GM10847 (cell line): Measurements from ENCODE around the gene QRFP.

Experiments
- POLR2A ChIP-seq: IDR thresholded peaks from 2 replicates; pipeline ENCODE4 v1.6.1; 2011; ENCODE audit not compliant: insufficient read length; ENCODE audit errors: extremely low read depth

QRFP gene

DNA sequence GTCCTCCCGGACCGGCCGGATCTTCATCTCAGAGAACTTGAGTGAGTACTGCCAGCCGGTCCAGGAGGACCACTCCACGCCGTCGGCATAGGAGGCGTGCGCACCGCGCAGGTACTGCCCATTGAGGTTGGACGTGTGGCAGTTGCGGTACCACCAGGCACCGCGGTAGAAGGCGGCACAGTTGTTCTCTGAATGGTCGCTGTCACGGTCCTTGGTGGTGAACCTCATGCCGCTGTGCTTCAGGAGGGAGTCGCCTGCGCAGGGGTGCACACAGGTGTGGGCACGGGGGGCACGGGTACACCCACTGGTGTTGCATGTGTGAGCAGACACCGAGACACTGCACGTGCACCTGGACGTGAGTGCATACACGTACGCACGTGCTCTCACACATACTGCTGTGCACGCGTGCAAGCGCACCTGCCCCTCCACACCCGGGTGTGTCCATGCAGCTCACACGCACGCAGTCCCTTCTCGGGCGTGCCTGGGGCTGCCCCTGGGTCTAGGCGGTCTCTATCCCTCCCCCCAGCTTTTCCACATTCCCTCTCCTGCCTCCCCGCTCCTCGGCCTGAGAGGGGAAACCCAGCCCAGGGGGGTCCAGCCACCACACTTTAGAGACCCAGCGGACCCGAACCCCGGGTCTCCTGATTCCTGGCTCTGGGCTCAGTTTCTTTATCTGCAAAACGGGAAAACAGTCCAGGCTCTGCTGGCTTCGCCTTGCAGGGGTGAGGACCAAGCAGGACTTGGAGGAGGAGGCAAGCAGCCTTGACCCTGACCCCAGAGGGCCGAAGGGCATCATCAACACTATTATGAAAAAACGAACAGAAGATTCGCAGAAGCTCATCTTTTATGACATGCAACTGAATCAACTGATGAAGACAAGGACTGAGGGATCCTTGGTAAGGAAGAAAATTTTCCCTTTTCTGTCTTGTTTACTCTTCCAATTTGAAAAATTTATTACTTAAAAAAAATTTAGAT is 7.7 kb upstream of the QRFP start:
- TF ChIP-seq POLR2A, result no peak

DNA sequence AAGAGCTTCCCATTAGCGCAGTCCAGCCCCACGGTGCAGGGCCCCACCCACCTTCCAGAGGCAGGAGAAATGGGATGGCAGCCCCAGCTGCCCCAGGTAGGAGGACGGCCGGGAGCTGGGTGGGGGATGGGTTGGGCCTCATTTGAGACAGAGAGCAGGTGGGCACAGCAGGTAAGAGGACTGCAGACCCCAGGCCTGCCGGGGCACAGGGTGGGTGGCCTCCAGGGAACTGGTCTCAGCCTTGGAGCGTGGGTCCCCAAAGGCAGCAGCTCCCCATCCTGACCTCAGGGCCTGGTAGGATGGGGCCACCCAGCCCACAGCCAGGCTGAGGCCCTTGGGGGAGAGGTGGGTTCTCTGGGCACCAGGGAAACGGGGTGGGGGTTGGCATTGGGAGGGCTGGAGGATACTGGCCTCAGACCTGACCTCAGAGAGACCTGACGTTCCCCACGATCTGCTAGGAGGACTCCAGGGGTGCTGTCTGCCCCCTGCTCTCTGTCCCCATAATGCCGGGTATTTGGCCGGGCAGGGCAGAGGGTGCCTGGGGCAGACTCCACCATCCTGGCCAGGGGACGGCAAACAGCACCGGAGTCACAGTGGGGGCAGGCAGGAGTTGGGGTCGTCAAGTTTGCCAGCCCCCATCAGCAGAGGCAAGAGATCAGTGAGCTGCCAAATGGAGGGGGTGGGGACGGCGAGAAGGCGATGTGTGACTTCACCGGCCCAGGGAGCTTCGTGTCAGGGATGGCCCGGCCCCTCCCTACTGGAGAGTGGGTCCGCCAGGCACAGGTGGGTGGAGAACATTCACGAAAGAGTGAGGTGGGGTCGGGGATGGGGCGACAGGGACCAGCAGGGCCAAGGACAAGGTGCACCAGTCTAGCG is 6.8 kb upstream of the QRFP start:
- no peak for TF ChIP-seq POLR2A

DNA sequence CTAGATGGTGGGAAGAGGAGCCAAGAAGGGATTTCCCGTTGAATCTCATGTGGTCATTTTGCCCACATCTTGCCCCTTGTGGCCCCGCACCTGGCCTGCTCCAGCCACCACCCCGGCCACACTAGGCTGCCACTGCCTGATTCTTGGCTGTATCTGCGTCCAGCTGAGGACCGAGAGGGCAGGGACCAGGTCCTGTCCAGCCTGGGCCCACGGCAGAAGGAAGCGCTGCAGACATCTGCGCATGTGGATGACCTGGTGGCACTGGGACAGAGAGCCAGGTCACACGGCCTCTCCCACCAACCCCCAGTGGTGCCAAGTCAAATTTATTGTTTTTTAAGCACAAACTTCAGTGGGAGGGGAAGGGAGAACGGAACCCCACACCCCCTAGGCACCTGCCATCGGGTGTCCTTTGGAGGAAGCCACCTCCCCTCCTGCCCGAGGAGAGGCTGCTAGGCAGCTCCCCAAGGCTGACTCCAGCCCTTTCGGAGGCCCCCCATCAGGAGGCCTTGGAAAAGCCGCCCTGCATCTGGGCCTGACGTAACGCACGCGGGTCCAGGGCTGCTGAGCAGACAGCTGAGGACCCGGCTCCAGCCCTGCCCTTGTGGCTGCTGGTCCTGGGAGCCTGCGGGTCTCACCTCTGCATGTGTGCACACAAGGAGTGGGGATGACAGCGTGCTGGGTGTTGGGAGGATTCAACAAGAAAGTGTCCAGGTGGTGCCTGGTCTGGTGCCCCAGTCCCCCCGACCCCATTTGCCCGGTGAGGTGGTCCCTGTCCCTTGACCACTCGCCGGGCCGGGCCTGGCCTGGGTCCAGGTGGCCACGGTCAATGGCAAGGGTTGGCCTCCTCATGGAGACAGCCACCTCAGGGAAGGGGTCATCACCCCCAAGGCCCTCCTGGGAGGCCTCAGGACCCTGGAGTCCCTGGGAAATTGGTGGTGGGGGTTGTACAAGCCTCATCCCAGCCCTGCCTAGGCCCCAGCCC is 5.9 kb upstream of the QRFP start:
- TF ChIP-seq POLR2A, result no peak

DNA sequence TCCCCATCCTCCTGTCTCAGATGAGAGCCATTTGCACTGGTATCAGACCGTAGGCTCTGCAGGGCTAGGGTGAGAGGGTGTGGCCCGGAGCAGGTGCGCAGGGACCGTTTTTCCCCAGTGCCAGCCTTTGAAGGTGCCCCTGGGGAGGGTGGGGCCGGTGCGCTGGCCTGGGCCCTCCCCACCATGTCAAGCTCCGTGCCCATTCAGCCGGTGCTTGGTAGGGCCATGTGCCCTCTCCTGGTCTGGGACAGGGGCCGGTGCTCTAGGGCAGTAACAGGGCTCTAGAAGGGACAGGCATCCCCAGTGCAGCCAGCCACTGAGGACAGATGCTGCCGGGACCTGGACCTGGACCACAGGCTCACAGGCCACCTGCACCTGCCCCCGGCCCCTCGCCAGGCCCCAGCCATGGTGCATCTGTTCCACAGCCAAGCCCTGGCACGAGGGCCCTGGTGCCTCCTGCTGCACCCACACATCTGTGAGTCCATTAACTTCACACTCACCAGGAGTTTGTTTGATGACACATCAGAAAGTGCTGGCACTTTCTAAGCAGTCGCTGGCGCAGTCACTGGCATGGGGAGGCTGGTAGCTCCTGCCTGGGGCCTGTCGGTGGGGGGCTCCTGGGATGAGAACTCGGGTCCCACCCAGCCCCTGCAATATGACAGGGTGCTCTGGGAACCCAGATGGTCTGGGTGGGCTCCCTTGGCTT is 5.0 kb upstream of the QRFP start:
- TF ChIP-seq POLR2A, result no peak

DNA sequence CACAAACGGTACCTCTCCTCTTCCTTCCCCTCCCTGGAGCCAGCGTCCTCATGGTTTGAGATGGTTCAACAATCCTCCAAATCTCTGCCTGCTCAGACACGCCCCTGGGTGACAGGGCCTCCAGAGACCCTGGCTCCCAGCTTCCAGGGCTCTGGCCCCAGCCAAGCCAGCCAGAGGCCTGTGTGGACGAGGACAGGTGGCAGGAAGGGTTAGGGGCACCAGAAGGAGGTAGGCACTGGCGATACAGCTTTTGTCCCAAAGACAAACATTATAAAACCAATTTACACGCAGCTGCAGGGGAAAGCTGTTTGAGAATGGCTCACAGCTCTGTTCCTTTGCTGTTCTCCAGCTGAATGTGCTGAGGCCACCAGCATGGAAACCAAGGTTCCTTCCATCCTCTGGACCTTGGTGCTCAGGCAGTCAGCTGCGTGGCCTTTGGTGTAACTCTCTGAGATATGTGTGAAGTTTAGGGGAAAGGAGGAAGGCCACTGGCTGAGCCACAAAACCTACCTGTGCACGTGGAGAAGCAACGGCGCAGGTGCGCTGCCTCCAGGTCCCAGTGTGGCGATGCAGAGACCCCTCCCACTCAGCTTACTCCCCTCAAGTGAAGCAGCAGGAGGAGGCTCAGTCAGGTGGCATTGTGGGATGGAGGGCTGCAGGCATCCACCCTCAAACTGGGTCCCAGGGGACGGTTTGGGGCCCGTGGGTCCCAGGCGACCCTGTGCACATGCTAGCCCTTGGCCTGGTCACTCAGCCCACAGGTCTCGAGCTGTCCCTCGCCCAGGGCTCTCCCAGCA is 4.3 kb upstream of the QRFP start:
- TF ChIP-seq POLR2A, result no peak

DNA sequence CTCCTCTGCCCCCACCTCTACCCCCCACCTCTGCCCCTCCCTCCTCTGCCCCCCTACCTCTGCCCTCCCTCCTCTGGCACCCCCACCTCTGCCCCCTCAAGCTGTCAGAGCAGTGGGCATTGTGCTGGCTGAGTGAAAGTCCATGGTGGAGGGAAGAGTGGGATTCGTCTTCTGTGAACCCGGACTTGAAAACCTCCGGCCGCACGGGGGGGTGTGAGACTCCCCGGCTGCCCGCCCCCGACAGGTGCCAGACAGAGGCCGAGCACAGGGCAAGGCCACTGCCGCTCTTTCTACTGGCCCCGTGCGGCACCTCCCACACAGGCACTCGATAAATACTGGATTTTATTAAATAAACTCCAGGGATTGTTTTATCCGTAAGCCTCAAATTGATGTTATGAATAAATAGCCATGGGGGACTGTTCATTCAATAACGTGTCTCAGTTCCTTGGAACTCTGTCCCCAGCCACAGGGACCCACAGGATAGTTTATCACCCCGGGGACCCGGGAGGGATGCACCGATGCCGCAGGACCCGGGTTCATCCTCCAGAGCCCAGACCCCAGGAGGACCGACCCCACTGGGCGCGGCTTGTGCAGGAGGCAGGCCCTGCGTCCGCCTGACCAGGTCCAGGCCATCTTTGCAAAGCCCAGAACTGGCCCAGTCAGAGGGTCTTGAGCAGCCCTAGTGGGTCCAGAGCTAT is 2.6 kb upstream of the QRFP start:
- TF ChIP-seq POLR2A, result no peak

DNA sequence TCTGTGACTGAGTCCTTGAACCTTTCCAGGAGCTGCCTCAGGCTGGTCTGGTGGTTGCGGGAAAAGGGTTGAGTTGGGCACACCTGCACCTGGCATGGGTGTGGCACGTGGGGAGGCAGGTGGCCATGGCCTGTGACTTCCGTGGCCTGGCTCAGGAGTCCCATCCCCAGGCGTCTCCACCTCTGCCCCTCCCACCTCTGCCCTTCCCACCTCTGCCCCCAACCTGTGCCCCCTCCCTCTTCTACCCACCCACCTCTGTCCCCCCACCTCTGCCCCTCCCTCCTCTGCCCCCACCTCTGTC is 1.9 kb upstream of the QRFP start:
- no peak for TF ChIP-seq POLR2A

DNA sequence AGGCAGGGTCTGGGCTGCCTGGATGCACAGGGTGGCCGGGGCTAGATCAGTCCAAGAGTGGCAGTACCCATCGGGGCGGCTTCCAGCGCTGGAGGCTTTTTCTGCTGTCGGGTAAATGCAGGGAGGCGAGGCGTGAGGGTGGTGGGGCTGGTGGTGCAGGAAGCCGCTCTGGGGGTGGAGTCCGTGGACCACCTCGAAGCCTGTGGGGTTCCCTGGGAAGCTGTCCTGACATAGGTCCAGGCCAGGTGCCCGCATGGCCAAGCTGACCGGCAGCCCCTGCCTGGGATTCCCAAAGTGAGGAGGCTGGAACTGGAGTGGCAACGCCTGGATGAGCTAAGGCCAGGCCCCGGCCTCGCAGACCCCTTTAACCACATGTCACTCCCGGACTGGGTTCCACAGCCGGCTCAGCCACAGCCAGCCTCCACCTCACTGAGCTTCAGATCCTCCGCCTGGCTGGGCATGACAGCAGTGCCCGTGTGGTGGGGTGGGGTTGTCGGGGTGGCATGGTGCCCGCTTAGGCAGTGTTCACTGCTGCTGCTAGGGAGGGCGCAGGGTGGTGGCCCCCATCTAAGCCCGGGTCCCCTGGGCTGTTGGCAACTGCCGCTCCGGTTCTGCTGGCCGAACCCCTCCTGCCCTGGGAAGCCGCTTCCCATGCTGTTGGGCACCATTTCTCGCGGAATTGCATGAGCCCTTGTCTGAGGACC is 1.4 kb upstream of the QRFP start:
- no peak for TF ChIP-seq POLR2A

DNA sequence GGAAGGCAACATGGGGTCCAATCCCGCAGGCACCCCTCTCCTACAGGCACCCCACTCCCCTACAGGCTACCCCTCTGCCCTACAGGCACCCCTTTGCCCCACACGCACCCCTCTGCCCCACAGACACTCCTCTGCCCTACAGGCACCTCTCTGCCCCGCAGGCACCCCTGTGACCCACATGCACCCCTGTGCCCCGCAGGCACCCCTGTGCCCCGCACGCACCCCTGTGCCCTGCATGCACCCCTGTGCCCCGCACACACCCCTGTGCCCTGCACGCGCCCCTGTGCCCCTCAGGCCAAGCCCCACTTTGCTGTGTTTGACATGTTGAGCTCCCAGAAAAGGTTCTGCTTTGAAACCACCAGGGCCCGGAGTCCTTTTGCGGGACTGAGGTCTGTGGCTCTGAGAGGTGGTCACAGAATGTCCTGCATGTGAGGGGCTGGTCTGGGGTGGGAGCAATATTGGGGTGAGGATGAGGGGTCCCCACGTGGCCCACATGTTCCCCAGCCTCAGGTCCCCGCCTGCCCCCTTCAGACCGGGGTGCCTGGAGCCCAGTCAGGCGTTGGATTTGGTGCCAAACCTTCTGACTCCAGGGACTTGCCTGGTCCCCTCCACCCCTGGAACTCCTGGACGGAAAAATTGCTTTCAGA is 616 bp upstream of the QRFP start:
- no peak for TF ChIP-seq POLR2A

DNA sequence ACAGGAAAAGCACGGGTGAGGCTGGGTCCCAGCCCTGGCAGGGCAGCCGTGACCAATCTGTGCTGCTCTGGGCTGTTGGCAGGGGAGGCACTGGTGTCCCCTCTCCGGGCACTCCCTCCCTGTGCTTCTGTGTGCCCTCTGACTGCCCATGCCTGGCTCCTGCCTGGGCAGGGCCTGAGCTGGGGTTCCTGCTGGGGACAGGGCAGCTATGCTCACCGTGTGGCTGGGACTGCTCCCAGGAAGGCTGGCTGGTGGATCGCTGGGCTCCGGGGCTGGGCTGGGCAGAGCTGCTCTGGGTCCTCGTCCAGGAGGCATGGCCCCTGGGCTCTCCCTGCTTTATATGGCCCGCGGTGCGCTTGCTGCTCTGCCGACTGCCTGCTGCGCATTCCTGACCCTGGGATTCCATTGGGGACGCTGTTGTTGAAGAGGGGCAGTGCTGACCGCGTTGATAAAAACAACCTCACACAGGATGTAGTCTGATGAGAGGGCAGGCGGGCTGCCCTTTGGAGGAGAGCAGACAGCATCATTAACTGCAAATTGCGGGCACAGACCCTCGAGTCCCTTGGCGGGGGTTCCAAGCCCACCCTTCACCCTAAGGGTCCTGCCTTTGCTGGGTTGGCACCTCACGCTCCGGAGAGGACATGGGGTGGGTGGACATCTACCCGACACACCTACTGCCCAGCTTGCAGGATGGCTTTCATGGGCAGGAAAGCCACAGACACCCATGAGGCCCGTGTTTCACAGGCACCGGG is 955 bp downstream of the QRFP start:
- no peak for TF ChIP-seq POLR2A

DNA sequence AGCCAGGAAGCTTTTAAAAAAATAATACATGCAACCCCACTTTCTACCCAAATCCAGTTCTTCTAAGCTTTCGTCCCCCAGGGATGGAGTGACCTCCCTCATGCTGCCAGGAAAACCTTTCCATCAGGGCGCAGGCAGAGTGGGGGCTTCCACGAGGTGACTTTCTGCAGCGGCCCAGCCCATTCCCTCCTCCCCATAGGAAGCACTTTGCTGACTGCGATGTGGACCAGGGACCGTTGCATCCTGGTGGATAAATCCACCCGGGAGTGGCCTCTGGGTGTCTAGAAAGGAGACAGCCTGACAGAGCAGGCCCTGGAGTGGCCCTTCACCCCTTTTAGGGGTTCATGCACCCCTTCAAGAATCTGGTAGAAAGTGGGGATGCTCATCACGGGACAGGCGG is 1.6 kb downstream of the QRFP start:
- no peak for TF ChIP-seq POLR2A
